BJ (cell line): ENCODE measurements around the gene TIMM8B. TPM values are rescaled to one million over a fixed set of nuclear protein-coding genes. Genes with fewer than 3 reads are reported as not detected.

Experiments
- CTCF ChIA-PET: fragments of 350-600 bp; formaldehyde crosslinking; extraction: SDS; loops from one replicate; lab custom pipeline; 2021; ENCODE audit warnings: antibody characterized with exemption, inconsistent platforms; lab: Yijun Ruan, JAX
- POLR2A ChIA-PET: fragments of 300-600 bp; sonication (Branson Sonifier 250); formaldehyde crosslinking; extraction: SDS; loops from one replicate; lab custom pipeline; 2021; ENCODE audit warnings: antibody characterized with exemption; lab: Charles Lee
- DNase-seq: peaks from one replicate; pipeline ENCODE4 v3.0.0-alpha.2; 2011; ENCODE audit warnings: low read depth
- H3K27me3 ChIP-seq: 2 replicates; pipeline ENCODE4 v1.6.0; 2011; ENCODE audit warnings: low read length; ENCODE audit not compliant: control insufficient read depth, insufficient read depth
- H3K36me3 ChIP-seq: 2 replicates; pipeline ENCODE4 v1.5.1; 2011; ENCODE audit warnings: low read length; ENCODE audit not compliant: control insufficient read depth, insufficient read depth
- H3K4me3 ChIP-seq: 2 replicates; pipeline ENCODE4 v1.5.1; 2011; ENCODE audit warnings: low read depth, mild to moderate bottlenecking, control low read depth, low read length
- polyA plus RNA-seq: library from polyadenylated mRNA; depleted of rRNA; stranded (reverse); fragments of >200 nt; gene quantifications from 2 replicates; pipeline ENCODE4 v1.2.3, GENCODE V29; 2011; rRNA removed
- small RNA-seq: library from RNA; depleted of rRNA; stranded (forward); fragments of <200 nt; gene quantifications from one replicate; pipeline ENCODE3, GENCODE V24; 2012; ENCODE audit warnings: low replicate concordance, low read depth; ENCODE audit not compliant: insufficient read length
- TF ChIP-seq, protein P1 (sequence below): IDR thresholded peaks from 2 replicates; pipeline ENCODE4 v1.5.1; 2011; ENCODE audit warnings: low read depth, mild to moderate bottlenecking, control low read depth, inconsistent platforms, low read length, moderate library complexity; ENCODE audit not compliant: insufficient read depth

Gene TIMM8B
- polyA plus RNA-seq, 1 experiment: 112 TPM

DNA sequence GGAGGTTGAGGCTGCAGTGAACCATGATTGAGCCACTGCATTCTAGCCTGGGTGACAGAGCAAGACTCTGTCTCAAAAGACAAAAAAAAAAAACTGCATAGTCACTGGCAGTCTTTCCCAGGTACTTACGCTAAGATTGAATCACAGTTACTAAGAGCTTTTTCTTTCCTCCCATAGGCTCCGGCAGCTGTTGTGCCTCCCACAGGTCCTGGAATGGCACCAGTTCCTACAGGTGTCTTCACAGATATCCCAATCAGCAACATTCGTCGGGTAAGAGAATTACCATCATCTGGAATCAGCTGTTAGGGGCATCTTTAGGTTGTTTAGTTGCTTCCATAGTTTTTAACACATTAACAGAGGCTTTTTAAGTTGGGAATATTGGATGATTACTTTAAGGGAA, 41.6 kb downstream of the TIMM8B start:
- TF ChIP-seq, protein P1, sequence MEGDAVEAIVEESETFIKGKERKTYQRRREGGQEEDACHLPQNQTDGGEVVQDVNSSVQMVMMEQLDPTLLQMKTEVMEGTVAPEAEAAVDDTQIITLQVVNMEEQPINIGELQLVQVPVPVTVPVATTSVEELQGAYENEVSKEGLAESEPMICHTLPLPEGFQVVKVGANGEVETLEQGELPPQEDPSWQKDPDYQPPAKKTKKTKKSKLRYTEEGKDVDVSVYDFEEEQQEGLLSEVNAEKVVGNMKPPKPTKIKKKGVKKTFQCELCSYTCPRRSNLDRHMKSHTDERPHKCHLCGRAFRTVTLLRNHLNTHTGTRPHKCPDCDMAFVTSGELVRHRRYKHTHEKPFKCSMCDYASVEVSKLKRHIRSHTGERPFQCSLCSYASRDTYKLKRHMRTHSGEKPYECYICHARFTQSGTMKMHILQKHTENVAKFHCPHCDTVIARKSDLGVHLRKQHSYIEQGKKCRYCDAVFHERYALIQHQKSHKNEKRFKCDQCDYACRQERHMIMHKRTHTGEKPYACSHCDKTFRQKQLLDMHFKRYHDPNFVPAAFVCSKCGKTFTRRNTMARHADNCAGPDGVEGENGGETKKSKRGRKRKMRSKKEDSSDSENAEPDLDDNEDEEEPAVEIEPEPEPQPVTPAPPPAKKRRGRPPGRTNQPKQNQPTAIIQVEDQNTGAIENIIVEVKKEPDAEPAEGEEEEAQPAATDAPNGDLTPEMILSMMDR: no peak

DNA sequence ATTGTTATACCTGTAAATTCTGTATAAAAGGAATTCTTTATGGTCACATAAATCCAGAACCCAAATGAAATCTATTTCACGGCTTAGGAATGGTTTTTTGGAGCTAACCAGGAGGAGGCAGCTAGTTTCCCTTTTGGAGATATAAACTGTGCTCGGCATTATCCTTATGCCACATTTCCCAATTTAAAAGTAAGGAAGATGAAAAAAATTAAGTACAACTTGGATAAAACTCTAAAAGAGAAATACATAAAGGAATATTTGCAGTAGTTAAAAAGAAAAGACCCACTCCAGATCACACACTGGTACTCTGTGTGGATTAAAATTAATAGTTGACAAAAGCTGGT, 43.6 kb downstream of the TIMM8B start:
- ChIA-PET POLR2A (no interaction called here), CTCF (interaction anchor here (1.6 to 1.9 kb wide), 2 partner anchors 9 to 10 kb away, joined by 3 to 6 read pairs; no protein-coding TSS in a partner anchor)
- Histone ChIP-seq H3K27me3 (no peaks in the 10 kb centered on the region), H3K4me3 (no peak overlapping the region), H3K36me3 (peaks cover 4% of the 10 kb centered on the region)
- TF ChIP-seq, protein P1: no peak
- DNase-seq: no peak

More for the DNA sequence above, 41.6 kb downstream of the TIMM8B start:
- no peak overlapping the region for H3K4me3 ChIP-seq
- H3K27me3 ChIP-seq: no peaks in the 10 kb centered on the region
- no peak for DNase-seq
- CTCF ChIA-PET: interaction anchor here (0.6 kb wide), 1 partner anchor 1103 kb away, joined by 3 read pairs; no protein-coding TSS in a partner anchor
- peaks cover 4% of the 10 kb centered on the region for H3K36me3 ChIP-seq
- POLR2A ChIA-PET: no interaction called here

DNA sequence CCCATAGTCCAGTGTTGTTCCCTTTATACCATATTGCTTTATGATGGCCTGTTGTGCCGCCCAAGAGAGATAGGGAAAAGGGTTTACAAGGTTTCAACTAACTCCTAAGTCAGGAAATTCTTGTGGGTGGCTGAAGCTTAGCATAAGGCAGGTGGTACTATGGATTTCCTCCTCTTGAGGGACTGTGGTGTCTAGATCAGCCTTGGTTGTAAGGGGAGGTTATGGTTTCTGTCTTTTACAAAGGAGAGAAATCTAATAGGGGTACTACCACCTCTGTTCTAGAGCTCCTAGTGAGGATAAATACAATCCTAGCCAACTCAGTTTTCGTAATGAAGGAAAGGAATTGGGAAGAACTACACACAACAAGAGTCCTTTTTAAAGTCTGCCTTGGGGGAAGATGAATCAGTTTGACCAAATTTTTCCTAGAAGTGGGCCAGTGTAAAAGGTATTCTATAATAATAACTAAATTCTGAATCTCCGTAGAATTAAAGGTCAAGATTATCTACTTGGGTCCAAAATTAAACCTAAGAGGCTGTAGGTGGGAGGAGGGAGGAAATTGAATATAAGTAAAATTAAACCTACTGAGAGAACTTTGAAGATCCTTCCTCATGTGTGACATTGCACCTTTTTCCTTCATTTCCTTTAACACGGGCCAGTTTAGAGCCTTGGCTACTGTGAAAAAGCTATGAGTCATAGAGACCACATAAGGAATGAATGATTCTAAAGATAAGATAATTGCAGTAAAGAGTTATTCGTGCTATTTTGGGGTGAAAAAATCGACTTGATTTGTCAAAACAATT, 44.2 kb downstream of the TIMM8B start:
- Histone ChIP-seq H3K36me3 (peaks cover 5% of the 10 kb centered on the region), H3K4me3 (no peak overlapping the region), H3K27me3 (no peaks in the 10 kb centered on the region; the same call in 1 of the 2 replicates)
- no peak for DNase-seq
- TF ChIP-seq, protein P1: no peak
- CTCF ChIA-PET: interaction anchor here (0.5 to 1.9 kb wide), 3 partner anchors 9 to 10 kb away, joined by 3 to 6 read pairs (median 5); no protein-coding TSS in a partner anchor
- POLR2A ChIA-PET: no interaction called here

DNA sequence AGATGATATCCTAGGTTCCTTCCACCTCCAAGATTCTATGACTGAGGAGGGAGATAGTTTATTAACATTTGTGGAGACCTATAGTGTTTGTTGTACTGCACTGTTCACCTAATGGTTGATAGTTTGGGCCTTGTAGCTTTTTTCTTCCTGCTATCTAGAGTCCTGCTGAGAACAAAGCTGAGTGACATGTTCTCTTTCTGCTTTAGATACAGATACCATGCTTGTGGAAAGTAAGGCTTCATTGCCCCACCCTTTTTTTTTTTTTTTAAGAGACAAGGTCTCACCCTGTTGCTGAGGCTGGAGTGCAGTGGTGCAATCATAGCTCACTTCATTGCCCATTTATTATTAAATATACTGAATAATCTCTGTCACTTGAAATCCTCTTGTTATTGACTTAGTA, 49.0 kb downstream of the TIMM8B start:
- DNase-seq: no peak
- CTCF ChIA-PET: no interaction called here
- POLR2A ChIA-PET: no interaction called here
- H3K27me3 ChIP-seq: no peaks in the 10 kb centered on the region; the same call in 1 of the 2 replicates
- H3K4me3 ChIP-seq: no peak overlapping the region
- TF ChIP-seq, protein P1: no peak
- H3K36me3 ChIP-seq: peaks cover 2% of the 10 kb centered on the region; the same call in 1 of the 2 replicates

Small RNAs within 50 kb of the gene (small RNA-seq; reads per million reads assigned to genes)
- not detected for gene AP000907.3

Other genes starting within 250 kb of the TIMM8B start
- gene ALG9, start 215.2 kb downstream of the TIMM8B start, polyA plus RNA-seq: 23.7 and 38.2 TPM in 2 replicates
- 0.81 and 1.2 TPM in 2 replicates for gene FDXACB1, start 207.6 kb downstream of the TIMM8B start, polyA plus RNA-seq
- gene CFAP68, start 207.2 kb downstream of the TIMM8B start, polyA plus RNA-seq: 16.6 and 33.0 TPM in 2 replicates
- 76.7 and 83.6 TPM in 2 replicates for gene CRYAB, start 175.0 kb downstream of the TIMM8B start, polyA plus RNA-seq
- 2.5 and 4.0 TPM in 2 replicates for gene HSPB2, start 174.0 kb downstream of the TIMM8B start, polyA plus RNA-seq
- 2.7 and 2.9 TPM in 2 replicates for gene C11orf52, start 167.8 kb downstream of the TIMM8B start, polyA plus RNA-seq
- 13.5 and 13.9 TPM in 2 replicates for gene DIXDC1, start 149.4 kb downstream of the TIMM8B start, polyA plus RNA-seq
- 19.8 and 24.3 TPM in 2 replicates for gene DLAT, start 61.3 kb downstream of the TIMM8B start, polyA plus RNA-seq
- 0.82 and 1.7 TPM in 2 replicates for gene PIH1D2, start 12.7 kb downstream of the TIMM8B start, polyA plus RNA-seq
- 8.6 and 15.9 TPM in 2 replicates for gene NKAPD1, start 12.5 kb downstream of the TIMM8B start, polyA plus RNA-seq
- 131 and 207 TPM in 2 replicates for gene SDHD, start 117 bp upstream of the TIMM8B start, polyA plus RNA-seq
- gene IL18, start 77.3 kb upstream of the TIMM8B start, polyA plus RNA-seq: 1.5 and 2.7 TPM in 2 replicates
- gene TEX12, start 80.6 kb upstream of the TIMM8B start, polyA plus RNA-seq: not detected in 2 replicates
- 0.56 and 0.85 TPM in 2 replicates for gene BCO2, start 88.8 kb upstream of the TIMM8B start, polyA plus RNA-seq
- 21.3 and 53.4 TPM in 2 replicates for gene PTS, start 139.7 kb upstream of the TIMM8B start, polyA plus RNA-seq
- not detected in 2 replicates for gene PLET1, start 174.1 kb upstream of the TIMM8B start, polyA plus RNA-seq